Naive thymus-derived CD8-positive, alpha-beta T cell (primary cell): ENCODE data around the gene BIN2. TPM values are rescaled to one million over a fixed set of nuclear protein-coding genes. Genes with fewer than 3 reads are reported as not detected.

Experiments
- ATAC-seq, 2 donors: fragments of 150-1000 bp; cut with Tn5 transposase in 1 of 2; sonication (Bioruptor Pico), chemical (Tn5 transposase) in 1 of 2; 1 replicate in 1 of 2; 2 replicates in 1 of 2; pipeline ENCODE4 v1.10.0; 2021; ENCODE audit warnings: mild to moderate bottlenecking in 2 of 2, moderate library complexity in 2 of 2
- POLR2A ChIA-PET: fragments of 350-600 bp; sonication (Branson Sonifier 250); formaldehyde crosslinking; loops from one replicate; lab custom pipeline; 2021; ENCODE audit warnings: antibody characterized with exemption; lab: Charles Lee
- DNase-seq, 10 donors: peaks; one replicate each; pipeline versions ENCODE4 v3.0.0 to v3.0.0-alpha.2; 2020 to 2022
- H3K27ac Mint-ChIP-seq, 10 donors: one replicate each; pipeline ENCODE4 v1.8.0; 2020 to 2022; ENCODE audit warnings: mild to moderate bottlenecking in 10 of 10, mixed read lengths in 10 of 10, moderate library complexity in 4 of 10, inconsistent platforms in 1 of 10
- H3K27me3 Mint-ChIP-seq, 5 donors: one replicate each; pipeline ENCODE4 v1.8.0; 2021 to 2022; ENCODE audit warnings: mixed read lengths in 5 of 5
- H3K36me3 Mint-ChIP-seq, 3 donors: one replicate each; pipeline ENCODE4 v1.8.0; 2020 to 2022; ENCODE audit warnings: mixed read lengths in 3 of 3, mild to moderate bottlenecking in 2 of 3, inconsistent platforms in 1 of 3
- H3K4me1 Mint-ChIP-seq, 4 donors: one replicate each; pipeline ENCODE4 v1.8.0; 2021 to 2022; ENCODE audit warnings: mixed read lengths in 4 of 4
- H3K4me3 Mint-ChIP-seq, 10 donors: one replicate each; pipeline ENCODE4 v1.8.0; 2020 to 2022; ENCODE audit warnings: mild to moderate bottlenecking in 10 of 10, mixed read lengths in 10 of 10, moderate library complexity in 6 of 10, inconsistent platforms in 1 of 10
- H3K9me3 Mint-ChIP-seq, 9 donors: one replicate each; pipeline ENCODE4 v1.8.0; 2020 to 2022; ENCODE audit warnings: mixed read lengths in 9 of 9, mild to moderate bottlenecking in 3 of 9, inconsistent platforms in 1 of 9, moderate library complexity in 1 of 9
- polyA plus RNA-seq, 3 donors: library from polyadenylated mRNA; unstranded; fragments of 300-500 nt; fragmentation: Illumina TruSeq; gene quantifications; one replicate each; pipeline ENCODE4 v1.2.3, GENCODE V29; 2021
- total RNA-seq, 8 experiments: library from RNA in 2 of 8; stranded (reverse) in 2 of 8; gene quantifications; one replicate each; pipeline ENCODE4 v1.2.3 and lab custom pipeline; 2021 to 2026

The BIN2 gene
- total and polyA plus RNA-seq, 5 experiments from 2014 or later: 228 to 303 (median 266) TPM

DNA sequence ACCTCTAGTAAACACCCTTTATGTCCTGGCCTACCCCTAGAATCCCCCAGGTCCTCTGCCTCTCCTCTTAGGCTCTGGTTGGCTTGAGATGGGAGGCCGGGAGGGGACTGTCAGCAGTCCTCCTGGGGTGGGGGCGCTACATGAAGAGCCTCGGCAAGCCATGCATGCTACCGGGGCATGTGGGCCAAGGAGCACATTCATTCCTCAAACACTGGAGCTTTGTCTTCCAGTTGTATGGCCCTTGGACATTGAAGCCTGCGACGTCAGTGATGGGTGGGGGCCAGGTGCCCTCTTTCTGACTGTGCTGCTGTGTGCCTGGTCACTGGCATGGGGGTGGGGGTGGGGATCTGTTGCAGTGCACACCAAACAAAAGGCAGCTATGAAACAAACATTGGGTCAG, 38.3 kb upstream of the BIN2 start:
- Mint-ChIP-seq H3K27me3 (no peaks in the 10 kb centered on the region), H3K4me3 (no peak overlapping the region), H3K9me3 (no peaks in the 10 kb centered on the region), H3K4me1 (peaks cover 6 to 25% (median 16%) of the 10 kb centered on the region in 4 donors), H3K27ac (no peak overlapping the region), H3K36me3 (peaks cover 0 to 24% (median 19%) of the 10 kb centered on the region in 3 donors)
- DNase-seq (no peak), ATAC-seq (no peak)
- POLR2A ChIA-PET: interaction anchor here (0.7 to 1.2 kb wide), 4 partner anchors 10 to 202 kb away, joined by 3 to 5 read pairs (median 3); no protein-coding TSS in a partner anchor

DNA sequence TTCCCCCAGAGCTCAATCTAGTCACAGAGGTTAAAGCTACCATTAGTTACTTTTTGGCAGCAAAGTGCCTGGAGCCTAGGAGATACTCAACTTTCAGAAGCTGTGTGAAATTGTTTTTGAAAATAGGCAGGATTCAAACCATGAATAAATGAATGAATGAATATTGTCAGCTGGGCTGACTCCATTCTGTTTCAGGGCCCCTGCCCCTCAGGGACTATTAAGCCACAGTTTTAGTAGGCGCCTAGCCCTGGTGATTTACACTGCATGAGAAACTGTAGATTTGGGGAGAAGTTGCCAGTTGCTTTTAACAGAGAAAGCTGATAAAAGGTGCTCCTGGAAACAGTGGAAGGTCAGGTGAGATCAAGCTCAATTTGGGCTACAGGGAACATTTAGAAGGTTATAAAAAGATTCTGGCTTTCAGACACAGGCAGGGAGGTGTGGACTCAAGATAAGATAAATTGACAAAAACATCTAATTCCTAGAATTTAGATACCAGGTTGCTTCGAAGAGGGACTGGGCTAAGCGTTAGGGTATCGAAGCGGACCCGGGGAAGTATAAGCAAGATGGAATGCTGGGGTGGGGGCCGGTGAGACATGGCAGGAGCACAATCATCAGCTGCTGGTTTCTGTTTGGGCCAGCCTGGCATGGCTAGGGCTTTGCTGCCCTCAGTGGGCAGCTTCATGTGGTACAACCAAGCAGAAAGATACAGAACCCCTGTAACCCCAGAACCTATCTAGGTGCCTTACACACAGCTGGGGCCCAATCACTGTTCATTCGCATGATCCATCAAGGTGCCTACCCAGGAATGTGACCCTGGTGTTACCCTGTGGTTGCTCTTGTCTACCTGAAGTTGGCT, 37.4 kb upstream of the BIN2 start:
- Mint-ChIP-seq H3K4me3 (no peak overlapping the region), H3K36me3 (peaks cover 0 to 28% (median 19%) of the 10 kb centered on the region in 3 donors), H3K4me1 (peaks cover 6 to 25% (median 16%) of the 10 kb centered on the region in 4 donors), H3K9me3 (no peaks in the 10 kb centered on the region), H3K27ac (peak overlapping the region in 1 of 10 donors; percentile 33), H3K27me3 (no peaks in the 10 kb centered on the region)
- DNase-seq: no peak
- POLR2A ChIA-PET: interaction anchor here (0.5 kb wide), 1 partner anchor 94 kb away, joined by 3 read pairs; no protein-coding TSS in a partner anchor
- peak in 1 of 2 donors; percentile 37 for ATAC-seq

DNA sequence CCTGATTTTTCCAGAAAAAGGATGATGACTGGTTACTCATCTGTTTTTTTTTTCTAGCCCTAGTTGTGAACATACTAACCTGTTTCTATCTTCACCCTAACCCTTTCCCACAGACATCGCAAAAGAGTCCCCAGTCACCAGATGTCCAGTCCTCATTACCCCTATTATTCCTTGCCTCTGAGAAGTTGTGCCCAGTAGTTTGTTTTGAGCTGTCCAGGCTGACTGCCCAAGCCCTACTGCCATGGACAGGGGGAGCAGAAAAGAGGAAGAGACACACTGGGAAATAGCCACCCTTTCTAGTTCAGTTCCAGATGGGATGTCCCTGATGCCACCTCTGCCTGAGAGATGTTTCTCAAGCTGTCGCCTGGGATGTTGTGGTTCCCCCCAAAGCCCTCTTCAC, 36.3 kb upstream of the BIN2 start:
- peaks cover 0 to 32% (median 19%) of the 10 kb centered on the region in 3 donors for H3K36me3 Mint-ChIP-seq
- POLR2A ChIA-PET: no interaction called here
- H3K9me3 Mint-ChIP-seq: no peaks in the 10 kb centered on the region
- ATAC-seq (no peak), DNase-seq (no peak)
- no peaks in the 10 kb centered on the region for H3K27me3 Mint-ChIP-seq
- no peak overlapping the region for H3K4me3 Mint-ChIP-seq
- H3K4me1 Mint-ChIP-seq: peaks cover 6 to 22% (median 12%) of the 10 kb centered on the region in 4 donors
- H3K27ac Mint-ChIP-seq: peak overlapping the region in 2 of 10 donors; percentile 36 to 67

DNA sequence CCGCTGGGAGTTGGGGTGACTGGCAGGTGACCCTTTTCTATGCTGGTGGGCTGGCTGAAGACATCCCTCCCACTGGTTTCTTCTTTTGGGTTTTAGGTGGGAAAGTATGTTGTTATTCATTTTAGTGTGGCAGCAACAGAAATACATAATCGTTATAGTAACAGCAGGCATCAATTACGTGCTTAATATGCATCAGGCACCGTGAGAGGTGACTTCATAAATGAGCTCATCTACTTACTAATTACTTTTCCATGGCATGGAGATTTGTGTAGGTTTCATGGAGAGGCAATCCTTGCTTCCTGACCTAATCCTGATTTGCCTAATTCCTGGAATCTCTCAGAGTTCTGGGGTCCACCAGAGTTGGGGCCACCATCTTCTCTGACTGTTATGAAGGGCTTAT, 35.9 kb upstream of the BIN2 start:
- POLR2A ChIA-PET: no interaction called here
- peaks cover 0 to 32% (median 19%) of the 10 kb centered on the region in 3 donors for H3K36me3 Mint-ChIP-seq

DNA sequence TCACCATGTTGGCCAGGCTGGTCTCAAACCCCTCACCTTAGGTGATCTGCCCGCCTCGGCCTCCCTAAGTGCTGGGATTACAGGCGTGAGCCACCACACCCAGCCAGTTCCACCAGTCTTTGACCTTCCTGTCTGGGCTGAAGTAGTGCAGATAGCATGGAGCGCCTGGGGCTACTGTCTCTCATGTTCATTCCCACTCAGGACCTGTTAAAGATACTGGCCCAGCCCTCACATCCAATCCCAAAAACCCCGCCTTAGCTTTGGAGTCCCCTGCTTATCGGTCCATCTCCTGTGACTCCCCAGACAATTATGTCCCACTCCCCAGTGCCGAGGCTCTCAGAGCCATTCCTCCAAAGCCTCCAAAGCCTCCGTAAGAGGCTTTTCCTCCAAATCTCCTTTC, 34.5 kb upstream of the BIN2 start:
- no peaks in the 10 kb centered on the region for H3K9me3 Mint-ChIP-seq
- DNase-seq (no peak), ATAC-seq (no peak)
- no peaks in the 10 kb centered on the region for H3K27me3 Mint-ChIP-seq
- POLR2A ChIA-PET: no interaction called here
- H3K27ac Mint-ChIP-seq: no peak overlapping the region
- H3K4me1 Mint-ChIP-seq: peaks cover 6 to 19% (median 8%) of the 10 kb centered on the region in 4 donors
- peak overlapping the region in 1 of 10 donors; percentile 28 for H3K4me3 Mint-ChIP-seq
- peaks cover 0 to 32% (median 19%) of the 10 kb centered on the region in 3 donors for H3K36me3 Mint-ChIP-seq

More for the DNA sequence above, 35.9 kb upstream of the BIN2 start:
- ATAC-seq (no peak), DNase-seq (no peak)
- H3K4me1 Mint-ChIP-seq: peaks cover 6 to 19% (median 12%) of the 10 kb centered on the region in 4 donors
- no peaks in the 10 kb centered on the region for H3K9me3 Mint-ChIP-seq
- H3K27ac Mint-ChIP-seq: peak overlapping the region in 2 of 10 donors; percentile 36 to 49
- no peaks in the 10 kb centered on the region for H3K27me3 Mint-ChIP-seq
- H3K4me3 Mint-ChIP-seq: no peak overlapping the region

DNA sequence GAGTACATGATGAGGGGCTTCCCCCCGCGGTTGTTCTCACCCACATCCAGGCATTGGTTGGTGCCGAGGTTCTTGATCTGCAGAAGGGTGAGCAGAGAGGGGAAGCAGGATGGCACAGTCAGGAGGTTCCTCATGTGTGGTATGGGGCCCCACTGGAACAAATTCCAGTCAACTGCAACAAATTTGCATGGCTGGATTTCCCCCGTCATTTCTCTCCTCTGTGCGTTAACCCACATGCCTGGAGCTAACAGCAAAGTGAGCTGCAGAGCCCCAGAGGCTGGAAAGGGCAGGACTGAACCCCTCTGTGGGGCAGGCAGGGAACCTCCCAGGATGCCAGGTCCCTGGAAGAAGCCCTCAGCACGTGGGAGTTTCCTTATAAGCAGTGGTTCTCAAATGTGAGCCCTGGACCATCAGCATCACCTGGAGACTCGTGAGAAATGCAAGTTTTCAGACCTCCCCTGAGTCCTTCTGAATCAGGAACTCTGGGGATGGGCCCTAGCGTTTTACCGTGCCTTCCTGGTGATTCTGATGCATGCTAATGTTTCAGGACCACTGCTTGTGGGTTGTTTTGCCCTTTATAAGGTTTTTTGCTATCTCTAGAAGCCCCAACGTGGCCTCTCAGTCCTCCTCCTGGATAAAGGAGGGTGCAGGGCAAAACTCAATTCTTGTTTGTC, 33.5 kb upstream of the BIN2 start:
- Mint-ChIP-seq H3K4me3 (no peak overlapping the region), H3K4me1 (peaks cover 6 to 19% (median 8%) of the 10 kb centered on the region in 4 donors), H3K9me3 (no peaks in the 10 kb centered on the region), H3K27ac (peak overlapping the region in 1 of 10 donors; percentile 49), H3K27me3 (no peaks in the 10 kb centered on the region), H3K36me3 (peaks cover 0 to 32% (median 17%) of the 10 kb centered on the region in 3 donors)
- ATAC-seq (peak in 1 of 2 donors; percentile 41), DNase-seq (peak in 1 of 10 donors; percentile 10)
- POLR2A ChIA-PET: no interaction called here

DNA sequence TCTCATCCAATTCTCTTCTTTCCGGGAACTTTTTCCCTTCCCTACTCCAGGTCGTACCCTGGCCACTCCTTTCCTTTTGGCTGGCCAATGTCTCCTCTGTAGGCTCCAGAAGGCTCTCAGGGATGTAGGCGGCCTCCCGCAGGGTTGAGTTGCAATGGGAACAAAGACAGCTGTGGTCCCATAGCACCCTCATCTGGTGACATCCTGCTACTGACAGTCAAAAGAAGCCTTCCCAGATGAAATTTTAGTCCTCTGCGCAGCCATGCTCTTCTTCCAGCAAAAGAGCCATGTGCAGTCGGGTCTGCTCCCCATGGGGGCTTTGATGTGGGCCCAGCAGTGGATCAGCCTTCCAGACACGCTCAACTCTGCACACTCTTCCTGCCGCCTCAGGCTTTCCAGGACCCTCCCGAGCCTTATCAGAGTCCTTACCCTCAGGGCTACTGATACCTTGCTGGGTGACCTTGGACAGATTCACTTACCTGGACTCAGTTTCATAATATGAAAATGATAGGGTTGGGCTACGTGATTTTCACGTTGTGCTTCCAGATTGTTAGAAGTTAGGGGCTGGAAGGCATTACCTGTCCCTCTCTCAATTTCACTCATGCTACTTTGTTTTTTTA, 28.0 kb upstream of the BIN2 start:
- H3K27ac Mint-ChIP-seq: peak overlapping the region in 5 of 10 donors; percentile 17 to 84 (median 66)
- peaks cover 0 to under 1% (median 0%) of the 10 kb centered on the region in 5 donors for H3K27me3 Mint-ChIP-seq
- H3K4me3 Mint-ChIP-seq: no peak overlapping the region
- H3K4me1 Mint-ChIP-seq: peaks cover 9 to 12% (median 10%) of the 10 kb centered on the region in 4 donors
- H3K9me3 Mint-ChIP-seq: no peaks in the 10 kb centered on the region
- ATAC-seq: peak; percentile 57 to 61
- H3K36me3 Mint-ChIP-seq: peaks cover 0 to 7% (median 0%) of the 10 kb centered on the region in 3 donors
- peak in 9 of 10 donors; percentile 9 to 70 (median 44) for DNase-seq
- POLR2A ChIA-PET: no interaction called here

DNA sequence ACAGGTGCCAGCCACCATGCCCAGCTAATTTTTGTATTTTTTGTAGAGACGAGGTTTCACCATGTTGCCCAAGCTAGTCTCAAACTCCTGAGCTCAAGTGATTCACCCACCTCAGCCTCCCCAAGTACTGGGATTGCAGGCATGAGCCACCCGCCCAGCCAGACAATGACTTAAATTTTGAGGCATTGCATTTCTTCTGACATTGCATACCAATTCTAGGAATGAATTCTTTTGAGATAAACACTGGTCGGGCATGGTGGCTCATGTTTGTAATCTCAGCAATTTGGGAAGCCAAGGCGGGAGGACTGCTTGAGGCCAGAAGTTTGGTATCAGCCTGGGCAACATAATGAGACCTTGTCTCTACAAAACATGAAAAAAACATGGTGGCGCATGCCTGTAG, 25.1 kb upstream of the BIN2 start:
- Mint-ChIP-seq H3K4me1 (peaks cover 9 to 15% (median 13%) of the 10 kb centered on the region in 4 donors), H3K27ac (peak overlapping the region in 1 of 10 donors; percentile 43), H3K36me3 (no peaks in the 10 kb centered on the region), H3K27me3 (peaks cover 0 to 3% (median 0%) of the 10 kb centered on the region in 5 donors), H3K4me3 (no peak overlapping the region), H3K9me3 (no peaks in the 10 kb centered on the region)
- DNase-seq: no peak
- POLR2A ChIA-PET: no interaction called here
- no peak for ATAC-seq

DNA sequence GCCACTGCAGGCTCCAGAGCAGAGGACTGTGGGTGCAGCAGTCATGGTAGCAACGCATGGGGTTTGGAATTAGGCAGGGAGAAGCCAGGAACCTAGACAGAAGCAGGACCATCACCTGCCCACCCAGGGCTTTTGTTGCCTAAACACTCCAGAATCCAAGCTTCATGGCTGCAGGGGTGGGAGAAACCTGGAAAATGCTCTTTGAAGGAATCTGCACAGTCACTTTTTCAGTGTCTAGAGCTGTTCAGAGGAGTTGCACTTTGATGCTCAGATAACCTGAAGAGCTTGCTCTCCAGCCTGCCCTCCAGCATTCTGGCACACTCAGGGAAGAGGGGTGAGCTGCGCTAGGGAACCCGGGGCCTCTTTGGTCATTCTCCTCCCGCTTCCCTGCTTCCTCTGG, 24.1 kb upstream of the BIN2 start:
- no peak overlapping the region for H3K27ac Mint-ChIP-seq
- no peaks in the 10 kb centered on the region for H3K9me3 Mint-ChIP-seq
- DNase-seq (no peak), ATAC-seq (no peak)
- H3K27me3 Mint-ChIP-seq: peaks cover 0 to 3% (median 0%) of the 10 kb centered on the region in 5 donors
- no peak overlapping the region for H3K4me3 Mint-ChIP-seq
- H3K4me1 Mint-ChIP-seq: peaks cover 9 to 20% (median 14%) of the 10 kb centered on the region in 4 donors
- H3K36me3 Mint-ChIP-seq: no peaks in the 10 kb centered on the region
- POLR2A ChIA-PET: no interaction called here

DNA sequence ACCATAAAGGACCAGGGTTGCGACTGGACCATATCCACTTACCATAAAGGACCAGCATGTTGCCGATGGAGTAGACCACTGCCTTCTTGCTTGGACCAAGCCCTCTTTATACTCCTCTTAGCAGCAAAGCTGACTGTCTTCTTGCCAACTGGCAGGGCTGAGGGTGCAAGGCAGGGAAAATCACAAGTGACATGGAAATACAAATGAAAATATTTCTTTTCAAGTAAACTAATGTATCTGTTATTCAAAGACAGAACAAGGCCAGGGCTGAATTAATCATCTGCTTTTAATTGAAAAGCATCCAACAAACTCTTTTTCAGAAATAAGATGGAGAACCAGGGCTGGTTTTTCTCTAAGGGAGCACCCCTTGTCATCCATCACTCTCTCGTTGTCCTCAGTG, 22.6 kb upstream of the BIN2 start, which contains the start of gene CELA1:
CELA1 (minus strand) TSS at position 99 of the 400 bp plus-strand sequence; CDS start at position 58, 41 bp downstream.
- Mint-ChIP-seq H3K4me3 (no peak within 1 kb of the TSS), H3K27me3 (peaks cover 0 to 3% (median 0%) of the 10 kb centered on the region in 5 donors), H3K27ac (peak within 1 kb of the TSS in 2 of 10 donors; percentile 24 to 78)

DNA sequence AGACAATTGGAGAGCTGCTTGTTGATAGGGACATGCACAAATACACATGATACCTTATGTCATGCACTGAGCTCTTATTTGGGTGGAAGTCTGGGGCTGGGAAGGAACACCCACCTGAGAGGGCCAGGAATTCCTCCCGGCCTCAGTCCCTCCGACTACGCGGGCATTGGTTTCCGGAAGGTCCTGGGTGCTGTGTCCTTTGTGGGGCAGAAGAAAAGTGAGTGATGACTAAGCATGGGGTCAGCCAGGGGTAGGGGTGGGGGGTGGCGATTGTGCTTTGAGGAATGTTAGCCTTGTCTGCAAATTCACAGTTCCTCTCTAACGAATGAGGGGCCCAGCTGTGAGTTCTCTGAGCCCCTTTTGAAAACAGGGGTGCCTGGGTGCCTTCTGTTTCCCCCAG, 21.7 kb upstream of the BIN2 start:
- no peaks in the 10 kb centered on the region for H3K9me3 Mint-ChIP-seq

More for the DNA sequence above, 22.6 kb upstream of the BIN2 start, which contains the start of gene CELA1:
- Mint-ChIP-seq H3K36me3 (no peaks in the 10 kb centered on the region), H3K4me1 (peaks cover 4 to 29% (median 9%) of the 10 kb centered on the region in 4 donors), H3K9me3 (no peaks in the 10 kb centered on the region)
- POLR2A ChIA-PET: no interaction called here
- ATAC-seq: no peak
- DNase-seq: no peak

DNA sequence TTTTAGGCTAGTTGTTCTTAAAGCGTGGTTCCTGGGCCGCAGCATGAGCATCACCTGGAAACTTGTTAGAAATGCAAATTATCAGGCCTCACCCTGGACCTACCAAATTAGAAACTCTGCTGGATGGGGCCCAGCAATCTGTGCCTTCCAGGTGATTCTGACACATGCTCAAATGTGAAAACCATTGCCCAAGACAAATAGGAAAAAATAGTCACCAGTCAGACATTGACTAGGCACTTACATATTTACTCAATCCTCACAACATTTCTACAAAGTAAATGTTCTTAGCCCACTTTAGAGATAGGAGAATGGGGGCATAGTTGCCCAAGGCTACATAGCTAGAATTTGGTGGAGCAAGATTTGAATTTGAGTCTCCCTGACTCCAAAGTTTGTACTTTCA, 19.2 kb upstream of the BIN2 start:
- Mint-ChIP-seq H3K4me1 (peaks cover 7 to 36% (median 20%) of the 10 kb centered on the region in 4 donors), H3K4me3 (no peak overlapping the region), H3K9me3 (no peaks in the 10 kb centered on the region), H3K36me3 (no peaks in the 10 kb centered on the region), H3K27me3 (peaks cover 0 to 3% (median 0%) of the 10 kb centered on the region in 5 donors), H3K27ac (no peak overlapping the region)
- DNase-seq: no peak
- no peak for ATAC-seq
- POLR2A ChIA-PET: interaction anchor here (1.0 to 18.6 kb wide), 2 partner anchors 26 kb away, joined by 3 to 406 read pairs; partner anchors contain the start of gene BIN2

More for the DNA sequence above, 21.7 kb upstream of the BIN2 start:
- POLR2A ChIA-PET: interaction anchor here (0.9 to 1.0 kb wide), 2 partner anchors 13 to 37 kb away, joined by 4 to 5 read pairs; no protein-coding TSS in a partner anchor
- no peak for DNase-seq
- Mint-ChIP-seq H3K27me3 (peaks cover 0 to 3% (median 0%) of the 10 kb centered on the region in 5 donors), H3K36me3 (no peaks in the 10 kb centered on the region), H3K4me3 (no peak overlapping the region), H3K27ac (peak overlapping the region in 2 of 10 donors; percentile 24 to 78), H3K4me1 (peaks cover 6 to 36% (median 15%) of the 10 kb centered on the region in 4 donors)
- no peak for ATAC-seq
